Uterus (tissue), 4 donors: ENCODE measurements around the gene RPS13. TPM values are rescaled to one million over a fixed set of nuclear protein-coding genes. Genes with fewer than 3 reads are reported as not detected.
"Not testable (repeated sequence)": the region's sequence is repeated elsewhere in the genome, so short reads cannot be mapped to it uniquely, and the experiment has no call there.

ENCODE experiments used
- DNase-seq, 2 donors: peaks; one replicate each; pipeline ENCODE4 v3.0.0-alpha.2; 2019 to 2020
- H3K27ac ChIP-seq, 2 donors: fragments of 200-600 bp; sonication (generic); 1 replicate in 1 of 2; 2 replicates in 1 of 2; pipeline ENCODE4 v1.5.1; 2016 to 2018
- H3K27me3 ChIP-seq, 2 donors: fragments of 200-600 bp; sonication (generic); one replicate each; pipeline ENCODE4 v1.5.1; 2018 to 2019; ENCODE audit warnings: control low read depth in 1 of 2
- H3K36me3 ChIP-seq, 2 donors: fragments of 200-600 bp; sonication (generic); one replicate each; pipeline ENCODE4 v1.5.1; 2019; ENCODE audit warnings: control low read depth in 1 of 2
- H3K4me1 ChIP-seq, 2 donors: fragments of 200-600 bp; sonication (generic); one replicate each; pipeline ENCODE4 v1.5.1; 2018 to 2019; ENCODE audit warnings: control low read depth in 1 of 2
- H3K4me3 ChIP-seq, 2 donors: fragments of 200-600 bp; sonication (generic); 1 replicate in 1 of 2; 2 replicates in 1 of 2; pipeline ENCODE4 v1.5.1; 2018 to 2019; ENCODE audit warnings: mild to moderate bottlenecking in 1 of 2
- H3K9me3 ChIP-seq, 2 donors: fragments of 200-600 bp; sonication (generic); one replicate each; pipeline ENCODE4 v1.5.1; 2019; ENCODE audit warnings: control low read depth in 1 of 2
- CTCF ChIP-seq, 4 experiments: fragments of 200-600 bp in 2 of 4; fragments of 450-650 bp in 2 of 4; sonication (generic) in 2 of 4; IDR thresholded peaks; one replicate each; pipeline ENCODE4 v1.5.1; 2016 to 2019; ENCODE audit warnings: antibody characterized with exemption in 4 of 4, mild to moderate bottlenecking in 2 of 4, moderate library complexity in 1 of 4
- POLR2A ChIP-seq, 2 donors: fragments of 450-650 bp; IDR thresholded peaks; one replicate each; pipeline ENCODE4 v1.6.1; 2016; ENCODE audit warnings: antibody characterized with exemption in 2 of 2, mild to moderate bottlenecking in 1 of 2, moderate library complexity in 1 of 2
- intact Hi-C: fragments of 100-400 bp; cut with DNase I; formaldehyde crosslinking; loops from one replicate; pipeline ENCODE4 v1.15.1; 2023; ENCODE audit warnings: low total_unique reads
- total RNA-seq, 4 donors: library from RNA; depleted of rRNA in 3 of 4; stranded (reverse); fragments of >200 nt in 3 of 4; gene quantifications; one replicate each; pipeline versions ENCODE4 v1.1.0 to v1.2.4, GENCODE V29; 2014 to 2023
- donor health status: DM: yes; HTN: yes; CAD: no.

The RPS13 gene
- total RNA-seq: 1,000 to 10,000 TPM in 3 of 4 donors, 100 to 1,000 TPM in 1; 553 to 4,902 (median 2,244) TPM

GRCh38 chr11:17077520-17078401 is at the start of gene RPS13:
Gene RPS13, minus strand, starts transcription at chr11:17077667. Its CDS starts 26 bp downstream, at chr11:17077641.
- no peaks in the 10 kb centered on the region for H3K9me3 ChIP-seq
- DNase-seq: peak; percentile 97
- H3K36me3 ChIP-seq: no peaks in the 10 kb centered on the region
- peak within 1 kb of the TSS; percentile 90 for H3K27ac ChIP-seq
- no peak for TF ChIP-seq CTCF (IDR thresholded peaks at IDR 0.05)
- peak; percentile 72 to 77 for TF ChIP-seq POLR2A (IDR thresholded peaks at IDR 0.05)
- intact Hi-C loops: no loop called here
- H3K27me3 ChIP-seq: no peaks in the 10 kb centered on the region
- peak within 1 kb of the TSS; percentile 85 to 96 for H3K4me3 ChIP-seq
- peaks cover 7 to 8% of the 10 kb centered on the region in 2 donors for H3K4me1 ChIP-seq

GRCh38 chr11:17121981-17122380 is 44.5 kb upstream of the RPS13 start:
- intact Hi-C loops: no loop called here
- no peak overlapping the region for H3K27ac ChIP-seq
- no peak for TF ChIP-seq CTCF (IDR thresholded peaks at IDR 0.05)
- TF ChIP-seq POLR2A (IDR thresholded peaks at IDR 0.05): no peak
- H3K36me3 ChIP-seq: no peaks in the 10 kb centered on the region
- no peaks in the 10 kb centered on the region for H3K4me1 ChIP-seq
- DNase-seq: no peak
- no peaks in the 10 kb centered on the region for H3K9me3 ChIP-seq
- no peaks in the 10 kb centered on the region for H3K27me3 ChIP-seq
- no peak overlapping the region for H3K4me3 ChIP-seq

GRCh38 chr11:17117262-17117661 is 39.8 kb upstream of the RPS13 start:
- Histone ChIP-seq H3K36me3 (no peaks in the 10 kb centered on the region), H3K9me3 (no peaks in the 10 kb centered on the region), H3K4me3 (no peak overlapping the region), H3K27ac (no peak overlapping the region), H3K27me3 (no peaks in the 10 kb centered on the region), H3K4me1 (no peaks in the 10 kb centered on the region)
- intact Hi-C loops: no loop called here
- no peak for DNase-seq
- TF ChIP-seq CTCF (IDR thresholded peaks at IDR 0.05): no peak
- TF ChIP-seq POLR2A (IDR thresholded peaks at IDR 0.05): no peak

- Histone ChIP-seq H3K9me3 (no peaks in the 10 kb centered on the region), H3K36me3 (no peaks in the 10 kb centered on the region), H3K27me3 (no peaks in the 10 kb centered on the region), H3K27ac (no peak overlapping the region), H3K4me1 (no peaks in the 10 kb centered on the region), H3K4me3 (no peak overlapping the region)
- no peak for DNase-seq
- intact Hi-C loops: no loop called here
- no peak for TF ChIP-seq POLR2A (IDR thresholded peaks at IDR 0.05)
- TF ChIP-seq CTCF (IDR thresholded peaks at IDR 0.05): no peak
Observed at GRCh38 chr11:17116117-17116516, 38.6 kb upstream of the RPS13 start.

- intact Hi-C loops, H3K4me1 ChIP-seq, H3K36me3 ChIP-seq, DNase-seq, H3K27me3 ChIP-seq, H3K27ac ChIP-seq, H3K9me3 ChIP-seq, H3K4me3 ChIP-seq: not testable (repeated sequence)
Observed at GRCh38 chr11:17107745-17108144, 30.3 kb upstream of the RPS13 start.

GRCh38 chr11:17105404-17106040 is 28.1 kb upstream of the RPS13 start:
- not testable (repeated sequence) for H3K4me1 ChIP-seq, H3K36me3 ChIP-seq

More at GRCh38 chr11:17105404-17106040, 28.1 kb upstream of the RPS13 start:
- H3K9me3 ChIP-seq, intact Hi-C loops, H3K27ac ChIP-seq, H3K4me3 ChIP-seq, DNase-seq, H3K27me3 ChIP-seq: not testable (repeated sequence)
